ENCODE results near the gene CFAP45.

GRCh38 chr1:159931101-159931794 is 31.3 kb upstream of the CFAP45 start:
- no peak for TF ChIP-seq SUZ12 (IDR thresholded peaks at IDR 0.05; ENCODE audit: extremely low read depth, insufficient read depth, insufficient read length)
- TF ChIP-seq ZNF274 (IDR thresholded peaks at IDR 0.05; ENCODE audit: low read depth, low read length), result no peak
